Fibroblast of upper back skin (primary cell): Measurements from ENCODE around the gene LYZL6.
"Not testable (repeated sequence)": the region's sequence is repeated elsewhere in the genome, so short reads cannot be mapped to it uniquely, and the experiment has no call there.

Experiments
- DNase-seq: peaks from one replicate; pipeline ENCODE4 v3.0.0-alpha.2; 2013

LYZL6 gene

GRCh38 chr17:35944151-35944550 is 638 bp upstream of the LYZL6 start:
- DNase-seq = no peak

GRCh38 chr17:35942588-35943186 is 826 bp downstream of the LYZL6 start:
- DNase-seq = no peak

DNA sequence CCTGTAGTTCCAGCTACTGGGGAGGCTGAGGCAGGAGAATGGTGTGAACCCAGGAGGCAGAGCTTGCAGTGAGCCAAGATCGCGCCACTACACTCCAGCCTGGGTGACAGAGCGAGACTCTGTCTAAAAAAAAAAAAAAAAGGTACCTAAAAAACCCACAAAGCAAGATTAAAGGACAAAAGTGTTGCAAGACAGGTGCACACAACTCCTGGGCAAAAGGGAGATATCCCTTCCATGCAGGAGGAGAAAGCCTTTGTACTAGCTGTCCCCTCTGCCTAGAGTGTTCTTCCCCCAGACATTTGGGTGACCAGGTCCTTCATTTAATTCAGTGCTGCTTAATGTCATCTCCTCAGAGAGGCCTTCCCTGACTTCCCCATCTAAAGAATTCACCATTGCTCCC is 5.0 kb downstream of the LYZL6 start:
- not testable (repeated sequence) for DNase-seq

- no peak for DNase-seq
Observed at GRCh38 chr17:35936063-35936462, 7.5 kb downstream of the LYZL6 start.

GRCh38 chr17:35934760-35935159 is 8.8 kb downstream of the LYZL6 start:
- no peak for DNase-seq

- DNase-seq = peak; percentile 52
Observed at GRCh38 chr17:35932586-35932985, 10.9 kb downstream of the LYZL6 start.

DNA sequence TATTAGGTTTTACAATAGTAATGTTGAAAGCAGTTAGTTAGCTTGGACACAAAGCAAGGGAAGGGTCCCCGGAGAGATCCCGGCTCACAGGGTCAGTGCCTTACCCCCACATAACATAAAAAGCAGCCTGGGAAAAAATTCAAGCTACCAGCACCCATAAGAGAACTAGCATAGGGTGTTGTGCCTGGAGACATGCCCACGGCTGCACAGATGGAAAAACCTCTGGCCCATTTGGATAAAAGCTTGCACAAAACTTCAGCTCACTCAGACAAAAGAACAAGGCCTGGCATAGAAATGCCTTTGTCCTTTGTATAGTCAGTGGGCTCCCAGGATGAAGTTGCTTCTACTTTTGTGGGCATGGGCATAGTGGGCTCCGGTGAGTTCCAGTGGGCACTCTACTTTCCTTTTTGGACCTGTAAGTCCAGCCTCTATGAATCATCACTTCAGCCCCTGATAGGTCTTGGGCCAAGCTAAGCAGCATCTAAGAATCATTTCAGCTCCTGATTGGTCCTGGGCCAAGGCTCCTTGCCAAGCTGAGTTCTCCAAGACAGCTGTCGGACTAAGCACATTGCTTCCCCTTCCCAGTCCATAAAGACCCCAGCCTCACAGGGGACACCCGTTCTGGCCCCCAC is 11.6 kb downstream of the LYZL6 start:
- peak; percentile 47 for DNase-seq

GRCh38 chr17:35930211-35931065 is 13.1 kb downstream of the LYZL6 start, which contains the start of gene RDM1:
TSS of gene RDM1 (minus strand) at chr17:35930773. CDS start at chr17:35930727, 46 bp downstream.
- DNase-seq = peak; percentile 51

- no peak for DNase-seq
Observed at GRCh38 chr17:35927714-35928113, 15.8 kb downstream of the LYZL6 start.

DNA sequence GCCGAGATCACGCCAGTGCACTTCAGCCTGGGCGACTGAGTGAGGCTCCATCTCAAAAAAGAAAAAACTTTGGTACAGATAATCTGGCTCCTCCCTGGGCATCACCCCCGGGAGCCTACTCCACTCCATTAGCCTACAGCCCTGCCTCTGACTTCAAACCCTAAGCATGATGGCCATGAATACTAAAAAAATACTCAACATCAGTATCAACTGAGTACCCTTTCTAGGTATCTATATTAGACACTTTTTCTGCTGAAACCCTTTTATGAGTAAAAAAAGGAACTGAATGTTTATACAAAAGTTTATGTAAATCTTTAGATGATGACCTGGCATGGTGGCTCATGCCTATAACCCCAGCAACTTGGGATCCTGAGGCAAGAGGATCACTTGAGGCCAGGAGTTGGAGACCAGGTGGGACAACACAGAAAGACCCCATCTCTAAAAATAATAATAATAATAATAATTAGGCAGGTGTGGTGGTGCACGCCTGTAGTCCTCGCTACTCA is 19.9 kb downstream of the LYZL6 start:
- no peak for DNase-seq

DNA sequence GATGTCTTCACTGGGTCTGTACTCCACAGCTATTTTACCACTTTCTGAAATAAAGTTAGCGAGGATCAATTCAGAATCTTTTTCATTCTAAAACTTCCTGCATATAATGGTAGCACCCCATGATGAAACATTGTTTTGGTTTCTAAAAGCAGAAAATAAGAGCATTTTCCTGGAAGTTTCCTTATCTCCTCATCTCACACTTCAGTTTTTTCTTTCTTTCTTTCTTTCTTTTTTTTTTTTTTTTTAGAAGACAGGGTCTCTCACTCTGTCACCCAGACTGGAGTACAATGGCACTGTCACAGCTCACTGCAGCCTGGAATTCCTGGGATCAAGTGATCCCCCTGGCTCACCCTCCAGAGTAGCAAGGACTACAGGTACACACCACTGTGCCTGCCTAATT is 23.3 kb downstream of the LYZL6 start:
- no peak for DNase-seq

GRCh38 chr17:35918665-35919064 is 24.8 kb downstream of the LYZL6 start:
- DNase-seq = no peak

DNA sequence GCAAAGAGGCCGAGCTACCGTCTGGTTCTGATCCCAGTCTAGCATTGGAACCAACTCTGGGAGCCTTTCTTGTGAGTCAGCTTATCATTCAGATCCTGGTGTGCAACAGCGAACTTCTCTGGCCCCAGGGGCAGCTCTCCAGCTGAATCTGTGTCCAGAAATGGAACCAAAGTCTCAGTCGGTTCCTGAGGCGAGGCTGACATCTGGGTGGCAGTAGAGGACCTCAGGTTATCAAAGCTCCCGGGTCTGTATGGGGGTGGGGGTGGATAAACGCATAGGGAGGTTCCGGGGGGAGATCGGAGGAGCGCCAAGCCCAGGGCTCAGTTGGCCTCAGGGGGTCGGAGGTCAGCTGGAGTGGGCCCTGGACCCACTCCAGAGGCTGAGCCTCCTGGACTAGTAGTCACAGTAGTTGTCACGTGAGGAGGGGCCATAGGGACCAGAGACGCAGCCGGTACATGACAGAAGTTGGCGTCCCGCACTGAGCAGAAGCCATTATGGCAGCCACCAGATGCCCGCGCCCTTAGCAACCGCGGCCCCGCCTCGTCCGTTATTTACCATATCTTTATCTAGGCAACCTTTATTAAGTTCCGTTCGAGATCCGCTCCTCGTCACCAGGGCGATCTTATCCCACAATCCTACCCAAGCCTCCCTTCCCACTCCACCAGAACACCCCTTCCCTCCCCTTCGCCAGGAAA is 25.8 kb downstream of the LYZL6 start:
- no peak for DNase-seq

- DNase-seq = no peak
Observed at GRCh38 chr17:35915153-35915964, 28.2 kb downstream of the LYZL6 start.

DNA sequence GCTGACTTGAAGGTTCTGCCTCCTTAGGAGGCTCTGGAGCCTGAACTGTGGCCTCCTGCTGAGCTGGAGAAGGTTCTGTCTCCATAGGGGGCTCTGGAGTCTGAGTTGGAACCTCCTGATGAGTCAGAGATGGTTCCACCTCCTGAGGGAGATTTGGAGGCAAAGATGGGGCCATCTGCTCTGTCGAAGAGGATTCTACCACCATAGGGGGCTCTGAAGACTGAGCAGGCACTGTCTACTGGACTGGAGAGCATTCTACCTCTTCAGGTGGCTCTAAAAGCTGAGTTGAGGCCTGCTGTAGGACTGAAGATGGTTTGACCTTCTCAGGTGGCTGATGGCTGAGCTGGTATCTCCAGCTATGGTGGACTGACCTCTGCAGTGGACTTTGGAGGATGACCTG is 29.2 kb downstream of the LYZL6 start:
- DNase-seq = no peak

DNA sequence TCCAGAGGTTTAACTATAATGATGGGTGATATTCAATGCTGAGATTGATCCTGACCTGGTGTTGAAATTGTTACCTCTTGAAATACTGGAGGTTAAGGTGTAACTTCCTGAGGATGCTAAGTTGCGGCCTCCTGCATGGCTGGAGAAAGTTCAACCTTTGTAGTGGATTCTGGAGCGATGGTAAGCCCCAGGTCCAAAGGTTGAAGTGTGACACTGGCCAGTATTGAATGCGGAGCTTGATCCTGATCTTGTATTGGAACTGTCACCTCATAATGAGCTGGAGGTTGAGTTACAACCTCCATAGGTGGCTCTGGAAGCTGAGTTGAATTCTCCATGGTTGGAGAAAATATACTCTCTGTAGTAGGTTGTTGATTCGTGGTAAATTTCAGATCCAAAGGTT is 29.9 kb downstream of the LYZL6 start:
- DNase-seq = no peak

DNA sequence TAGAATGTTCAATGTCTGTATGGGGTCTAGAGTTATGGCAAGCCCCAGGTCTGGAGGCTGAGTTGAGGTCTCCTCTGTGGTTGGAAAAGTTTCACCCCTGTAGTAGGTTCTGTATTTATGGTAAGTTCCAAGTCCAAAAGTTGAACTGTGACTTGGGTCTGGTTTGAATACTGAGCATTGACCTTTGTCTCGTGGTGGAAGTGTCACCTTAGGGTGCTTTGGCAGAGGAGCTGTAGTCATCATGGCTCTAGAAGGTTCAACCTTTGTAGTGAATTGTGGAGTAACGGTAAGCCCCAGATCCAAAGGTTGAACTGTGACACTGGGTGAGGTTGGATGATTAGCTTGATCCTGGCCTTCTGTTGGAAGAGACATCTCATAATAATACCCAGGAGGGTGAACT is 30.6 kb downstream of the LYZL6 start:
- no peak for DNase-seq

DNA sequence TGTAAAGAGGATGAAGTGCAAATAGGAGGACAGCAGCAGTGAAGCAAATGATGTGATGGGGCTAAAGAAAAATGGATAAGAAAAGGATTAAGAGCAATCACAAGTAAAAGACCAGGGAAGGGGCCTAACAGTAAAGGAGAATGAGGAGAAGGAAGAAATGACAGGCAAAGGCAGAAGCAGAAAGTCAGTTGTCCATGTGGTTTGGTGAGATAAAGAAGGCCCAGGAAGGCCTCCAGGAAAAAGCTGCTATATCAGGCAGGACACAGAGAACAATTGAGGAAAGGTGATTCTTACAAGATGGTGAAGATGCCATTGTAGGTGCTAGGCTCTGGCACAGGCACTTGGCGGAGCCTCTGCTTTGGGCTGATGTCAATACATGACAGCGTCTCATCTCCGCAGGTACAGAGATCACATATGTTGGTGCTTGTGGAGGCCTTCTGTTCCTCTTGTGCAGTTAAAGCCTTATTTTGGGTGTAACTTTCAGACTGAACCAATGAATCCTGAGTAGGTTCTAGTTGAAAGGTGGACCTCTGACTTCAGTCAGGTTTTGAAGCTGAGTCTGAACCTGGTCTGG is 31.1 kb downstream of the LYZL6 start:
- no peak for DNase-seq

DNA sequence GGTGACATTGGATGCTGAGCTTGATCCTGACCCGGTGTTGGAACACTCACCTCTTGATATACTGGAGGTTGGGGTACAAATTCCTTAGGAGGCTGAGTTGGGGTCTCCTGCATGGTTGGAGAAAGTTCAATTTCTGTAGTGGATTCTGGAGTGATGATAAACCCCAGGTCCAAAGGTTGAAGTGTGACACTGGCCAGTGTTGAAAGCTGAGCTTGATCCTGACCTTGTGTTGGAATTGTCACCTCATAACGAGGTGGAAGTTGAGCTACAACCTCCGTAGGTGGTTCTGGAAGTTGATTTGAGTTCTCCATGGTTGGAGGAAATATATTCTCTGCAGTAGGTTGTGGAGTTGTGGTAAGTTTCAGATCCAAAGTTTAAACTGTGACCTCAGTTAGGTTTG is 34.1 kb downstream of the LYZL6 start:
- no peak for DNase-seq

GRCh38 chr17:35907691-35908090 is 35.8 kb downstream of the LYZL6 start:
- DNase-seq = no peak

DNA sequence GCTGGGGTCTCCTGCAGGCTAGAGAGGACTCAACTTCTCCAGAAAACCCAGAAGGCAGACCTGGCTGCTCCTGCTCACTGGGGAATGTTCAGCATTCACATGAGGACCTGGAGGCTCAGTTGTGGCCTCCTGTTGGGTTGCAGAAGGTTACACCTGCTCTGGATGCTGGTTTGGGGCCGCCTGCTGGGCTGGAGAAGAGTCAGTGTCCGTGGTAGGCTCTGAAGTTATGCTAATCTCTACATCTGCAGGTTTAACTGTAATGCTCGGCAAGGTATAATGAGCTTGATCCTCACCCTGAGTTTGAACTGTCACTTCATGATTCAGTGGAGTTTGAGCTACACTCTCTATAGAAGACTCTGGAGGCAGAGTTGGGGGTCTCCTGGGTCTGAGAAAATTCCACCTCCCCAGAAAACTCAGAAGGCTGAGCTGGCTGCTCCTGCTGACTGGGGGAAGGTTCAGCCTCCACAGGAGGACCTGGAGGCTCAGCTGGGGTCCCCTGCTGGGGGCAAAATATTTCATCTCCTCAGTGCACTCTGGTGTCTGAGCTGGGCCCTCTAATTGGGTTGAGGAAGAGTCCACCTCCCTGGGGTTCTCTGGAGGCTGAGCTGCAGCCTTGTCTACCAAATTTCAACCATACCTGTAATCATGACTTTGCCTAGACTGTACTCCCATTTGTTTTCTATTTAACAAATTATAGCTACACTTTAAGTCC is 36.4 kb downstream of the LYZL6 start:
- no peak for DNase-seq
